Measurements from ENCODE around the gene CDK5R1.

Gene CDK5R1

GRCh38 chr17:32482568-32483320, 4.0 kb upstream of the CDK5R1 start:
- TF ChIP-seq CTCF (IDR thresholded peaks at IDR 0.05; ENCODE audit: low read depth, low read length), result no peak
- H3K36me3 ChIP-seq, result peaks cover 42% of the 10 kb centered on the region
- no peak overlapping the region for H3K27ac ChIP-seq
- no peak for DNase-seq
- no peaks in the 10 kb centered on the region for H3K27me3 ChIP-seq (ENCODE audit: insufficient read depth, low read depth, severe bottlenecking)
- no peaks in the 10 kb centered on the region for H3K9me3 ChIP-seq (ENCODE audit: severe bottlenecking)
- no peak overlapping the region for H3K4me3 ChIP-seq (ENCODE audit: low read depth, low read length)

GRCh38 chr17:32483451-32484019, 3.3 kb upstream of the CDK5R1 start:
- no peaks in the 10 kb centered on the region for H3K9me3 ChIP-seq (ENCODE audit: severe bottlenecking)
- H3K36me3 ChIP-seq, result peaks cover 42% of the 10 kb centered on the region
- H3K27me3 ChIP-seq (ENCODE audit: insufficient read depth, low read depth, severe bottlenecking), result no peaks in the 10 kb centered on the region
- peak; percentile 92 for TF ChIP-seq CTCF (IDR thresholded peaks at IDR 0.05; ENCODE audit: low read depth, low read length)
- peak overlapping the region; percentile 60 for H3K27ac ChIP-seq
- no peak overlapping the region for H3K4me3 ChIP-seq (ENCODE audit: low read depth, low read length)
- DNase-seq, result peak; percentile 75

GRCh38 chr17:32484041-32484461, 2.7 kb upstream of the CDK5R1 start:
- Histone ChIP-seq H3K27me3 (ENCODE audit: insufficient read depth, low read depth, severe bottlenecking) (no peaks in the 10 kb centered on the region), H3K36me3 (peaks cover 44% of the 10 kb centered on the region), H3K9me3 (ENCODE audit: severe bottlenecking) (no peaks in the 10 kb centered on the region), H3K27ac (peak overlapping the region; percentile 60), H3K4me3 (ENCODE audit: low read depth, low read length) (no peak overlapping the region)
- no peak for DNase-seq
- no peak for TF ChIP-seq CTCF (IDR thresholded peaks at IDR 0.05; ENCODE audit: low read depth, low read length)

GRCh38 chr17:32484628-32485027, 2.2 kb upstream of the CDK5R1 start:
- DNase-seq, result no peak
- TF ChIP-seq CTCF (IDR thresholded peaks at IDR 0.05; ENCODE audit: low read depth, low read length), result no peak
- Histone ChIP-seq H3K36me3 (peaks cover 44% of the 10 kb centered on the region), H3K9me3 (ENCODE audit: severe bottlenecking) (no peaks in the 10 kb centered on the region), H3K27ac (no peak overlapping the region; the same call in 1 of the 2 replicates), H3K27me3 (ENCODE audit: insufficient read depth, low read depth, severe bottlenecking) (no peaks in the 10 kb centered on the region), H3K4me3 (ENCODE audit: low read depth, low read length) (no peak overlapping the region)

GRCh38 chr17:32485261-32486110, 1.3 kb upstream of the CDK5R1 start:
- Histone ChIP-seq H3K36me3 (peaks cover 43% of the 10 kb centered on the region), H3K4me3 (ENCODE audit: low read depth, low read length) (peak overlapping the region; percentile 32), H3K27ac (peak overlapping the region; percentile 99), H3K9me3 (ENCODE audit: severe bottlenecking) (no peaks in the 10 kb centered on the region), H3K27me3 (ENCODE audit: insufficient read depth, low read depth, severe bottlenecking) (no peaks in the 10 kb centered on the region)
- no peak for TF ChIP-seq CTCF (IDR thresholded peaks at IDR 0.05; ENCODE audit: low read depth, low read length)
- peak; percentile 64 for DNase-seq

All from WERI-Rb-1 (cell line).